Astrocyte of the spinal cord (primary cell): ENCODE data around the gene PYY.

Experiments used
- DNase-seq: peaks from one replicate; pipeline ENCODE4 v3.0.0; 2011; ENCODE audit warnings: low read depth, low spot score
- H3K4me3 ChIP-seq: 2 replicates; pipeline ENCODE4 v1.5.1; 2011; ENCODE audit warnings: low read depth, mild to moderate bottlenecking, low read length, moderate library complexity
- in situ Hi-C: cut with HindIII; loops from 2 replicates; pipeline ENCODE4 v1.10.0; 2017; ENCODE audit warnings: low sequenced_read_pairs
- TF ChIP-seq, protein P1 (sequence below): IDR thresholded peaks from 2 replicates; pipeline ENCODE4 v1.5.1; 2012; ENCODE audit warnings: low read depth, mild to moderate bottlenecking, low read length, inconsistent platforms

The PYY gene

DNA sequence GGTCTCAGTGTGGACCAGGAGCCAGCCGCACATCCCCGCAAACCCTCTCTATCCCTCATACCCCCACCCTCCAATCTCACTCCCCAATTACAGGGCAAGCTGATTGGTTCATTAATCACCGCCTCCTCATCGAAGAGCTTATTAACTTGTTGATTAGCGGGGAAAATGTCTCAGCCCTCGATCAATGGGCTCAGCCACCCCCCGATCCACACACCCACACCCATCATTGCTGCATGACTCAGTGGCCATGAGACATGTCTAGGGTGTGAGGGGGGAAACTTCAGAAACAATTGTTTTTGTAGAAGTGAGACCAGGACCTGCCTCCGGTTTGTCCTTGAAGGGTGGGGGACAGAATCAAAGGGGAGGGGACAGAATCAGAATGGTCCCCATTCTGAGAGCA lies 2.5 kb upstream of the PYY start:
- no peak for DNase-seq
- in situ Hi-C loops, result no loop called here
- H3K4me3 ChIP-seq, result no peak overlapping the region
- TF ChIP-seq, protein P1, sequence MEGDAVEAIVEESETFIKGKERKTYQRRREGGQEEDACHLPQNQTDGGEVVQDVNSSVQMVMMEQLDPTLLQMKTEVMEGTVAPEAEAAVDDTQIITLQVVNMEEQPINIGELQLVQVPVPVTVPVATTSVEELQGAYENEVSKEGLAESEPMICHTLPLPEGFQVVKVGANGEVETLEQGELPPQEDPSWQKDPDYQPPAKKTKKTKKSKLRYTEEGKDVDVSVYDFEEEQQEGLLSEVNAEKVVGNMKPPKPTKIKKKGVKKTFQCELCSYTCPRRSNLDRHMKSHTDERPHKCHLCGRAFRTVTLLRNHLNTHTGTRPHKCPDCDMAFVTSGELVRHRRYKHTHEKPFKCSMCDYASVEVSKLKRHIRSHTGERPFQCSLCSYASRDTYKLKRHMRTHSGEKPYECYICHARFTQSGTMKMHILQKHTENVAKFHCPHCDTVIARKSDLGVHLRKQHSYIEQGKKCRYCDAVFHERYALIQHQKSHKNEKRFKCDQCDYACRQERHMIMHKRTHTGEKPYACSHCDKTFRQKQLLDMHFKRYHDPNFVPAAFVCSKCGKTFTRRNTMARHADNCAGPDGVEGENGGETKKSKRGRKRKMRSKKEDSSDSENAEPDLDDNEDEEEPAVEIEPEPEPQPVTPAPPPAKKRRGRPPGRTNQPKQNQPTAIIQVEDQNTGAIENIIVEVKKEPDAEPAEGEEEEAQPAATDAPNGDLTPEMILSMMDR, result no peak

DNA sequence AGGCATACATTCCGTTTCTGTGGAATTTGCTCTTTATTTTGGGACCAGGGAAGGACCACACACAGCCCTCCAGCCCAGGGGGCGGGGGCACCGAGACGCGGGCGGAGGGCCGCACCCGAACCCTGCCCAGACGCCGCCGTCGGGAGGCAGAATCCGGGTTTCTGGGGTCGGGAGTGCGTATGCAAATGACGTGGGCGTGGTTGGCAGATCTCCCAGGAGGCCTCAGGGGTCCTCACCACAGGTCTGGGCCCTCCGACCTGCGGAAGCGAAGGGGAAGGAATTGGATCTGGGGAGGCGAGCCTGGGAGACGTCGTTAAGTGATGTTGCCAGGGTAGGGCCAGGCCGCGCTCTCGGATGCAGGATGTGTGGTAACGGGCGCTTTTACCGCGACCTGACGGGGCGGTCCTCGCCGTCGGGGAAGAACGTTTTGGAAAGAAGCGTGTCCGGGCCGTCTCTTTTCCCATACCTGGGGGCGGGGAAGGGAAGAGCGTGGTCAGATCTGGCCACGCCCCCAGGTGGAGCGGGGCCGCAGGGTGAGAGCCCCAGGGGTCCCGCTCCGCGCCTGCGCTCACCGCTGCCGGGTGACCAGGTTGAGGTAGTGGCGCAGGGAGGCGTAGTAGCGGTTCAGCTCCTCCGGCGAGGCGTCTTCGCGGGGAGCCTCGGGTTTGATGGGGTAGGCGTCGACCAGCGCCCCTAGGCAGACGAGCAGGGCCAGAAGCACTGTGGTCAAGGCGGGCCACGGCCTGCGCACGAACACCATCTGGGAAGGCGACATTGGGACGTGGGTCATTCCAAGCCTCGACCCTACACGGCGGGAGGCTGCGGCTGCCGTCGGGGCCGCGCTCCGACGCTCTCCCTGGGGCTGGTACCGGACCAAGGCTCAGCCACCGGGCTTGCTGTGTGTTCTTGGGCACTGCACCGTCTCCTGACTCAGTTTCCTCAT lies 745 bp downstream of the PYY start:
- no peak overlapping the region for H3K4me3 ChIP-seq
- TF ChIP-seq, protein P1, result no peak
- no peak for DNase-seq
- in situ Hi-C loops, result no loop called here

DNA sequence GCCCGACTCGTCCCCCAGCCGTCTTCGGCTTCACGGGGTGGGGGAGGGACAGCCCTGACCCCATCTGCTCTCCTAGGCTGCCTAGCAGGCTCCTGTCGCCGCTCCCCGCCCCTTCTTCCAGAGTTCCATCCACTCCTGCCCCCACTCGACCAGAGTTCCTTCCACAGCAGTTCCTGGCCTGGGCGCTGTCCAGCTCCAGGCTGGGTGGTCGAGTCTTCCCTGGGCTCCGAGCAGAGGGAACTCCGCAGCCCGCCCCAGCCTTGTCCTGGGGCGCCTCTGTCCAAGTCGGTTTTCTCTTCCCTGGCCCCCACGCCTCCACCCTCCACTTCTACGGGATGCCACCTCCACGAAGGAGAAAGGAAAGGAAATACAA lies 1.4 kb downstream of the PYY start:
- TF ChIP-seq, protein P1, result no peak
- no peak for DNase-seq
- H3K4me3 ChIP-seq, result no peak overlapping the region

DNA sequence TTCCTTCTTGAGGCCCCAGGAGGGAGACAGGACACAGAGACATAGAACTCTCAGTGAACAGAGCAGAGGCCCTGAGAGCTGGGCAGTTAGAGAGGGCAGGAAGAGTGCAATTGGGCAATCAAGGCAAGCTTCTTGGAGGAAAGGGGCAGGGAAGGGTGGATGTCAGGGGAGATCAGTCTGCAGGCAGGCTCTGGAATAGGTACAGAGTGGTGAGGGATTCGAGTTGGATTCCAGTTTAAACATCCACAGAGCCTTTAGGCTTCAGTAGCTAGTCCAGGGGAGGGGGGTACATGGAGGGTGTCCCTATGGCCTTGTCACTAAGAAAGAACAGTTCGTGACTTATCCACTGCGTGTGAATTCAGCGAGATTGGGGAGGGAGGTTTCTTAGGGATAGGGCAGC lies 2.0 kb downstream of the PYY start:
- TF ChIP-seq, protein P1, result no peak
- DNase-seq, result no peak
- in situ Hi-C loops, result no loop called here
- H3K4me3 ChIP-seq, result no peak overlapping the region

More for the DNA sequence above, 1.4 kb downstream of the PYY start:
- in situ Hi-C loops, result no loop called here

DNA sequence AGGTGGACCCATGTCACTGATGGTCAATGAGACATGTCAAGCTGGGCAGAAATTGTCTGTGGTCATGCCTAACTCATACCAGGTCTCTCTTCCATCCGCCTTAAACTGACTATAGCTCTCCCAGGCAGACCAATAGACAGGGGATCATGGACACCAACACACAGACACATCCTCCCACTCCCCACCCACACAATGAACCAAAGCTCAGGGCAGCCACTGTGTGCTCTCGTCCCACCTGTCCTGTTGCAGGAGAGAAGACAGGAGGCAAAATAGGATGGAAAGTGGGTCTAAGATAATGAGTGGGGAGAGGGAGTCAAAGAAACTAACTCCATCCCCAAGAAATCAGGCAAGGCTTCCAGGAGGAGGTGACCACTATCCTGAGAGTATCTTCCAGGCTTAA lies 3.2 kb downstream of the PYY start:
- DNase-seq, result no peak
- H3K4me3 ChIP-seq, result no peak overlapping the region
- in situ Hi-C loops, result no loop called here
- TF ChIP-seq, protein P1, result no peak

DNA sequence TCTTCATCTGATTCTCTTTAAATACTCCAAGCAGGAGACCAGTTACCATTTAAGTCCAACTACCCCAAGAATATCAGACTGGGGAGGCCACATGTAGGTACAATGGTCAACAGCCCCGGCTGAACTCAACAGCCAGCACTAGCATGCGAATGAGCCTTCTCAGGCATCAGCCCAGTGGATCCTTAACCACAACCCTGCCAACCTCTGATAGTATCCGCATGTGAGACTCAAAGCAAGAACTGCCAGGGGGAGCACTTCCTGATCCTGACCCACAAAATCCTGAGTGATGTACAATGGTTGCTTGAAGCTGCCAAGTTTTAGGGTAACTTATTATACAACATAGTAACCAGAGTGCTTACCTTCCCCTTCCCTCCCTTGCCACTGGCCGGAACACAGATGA lies 4.0 kb downstream of the PYY start:
- no peak overlapping the region for H3K4me3 ChIP-seq
- TF ChIP-seq, protein P1, result peak; percentile 9
- in situ Hi-C loops, result no loop called here
- DNase-seq, result no peak
